HT-29 (cell line): ENCODE measurements around the gene PRDM2. TPM values are rescaled to one million over a fixed set of nuclear protein-coding genes. Genes with fewer than 3 reads are reported as not detected.

ENCODE experiments used
- DNase-seq: peaks from one replicate; pipeline ENCODE4 v3.0.0-alpha.2; 2015; ENCODE audit warnings: low spot score
- small RNA-seq: library from RNA; depleted of rRNA; stranded (forward); fragments of <200 nt; gene quantifications from one replicate; pipeline ENCODE3, GENCODE V24; 2014
- total RNA-seq: library from RNA; depleted of rRNA; stranded (reverse); fragments of >200 nt; shearing (Covaris generic); gene quantifications from 2 replicates; pipeline ENCODE4 v1.2.3, GENCODE V29; 2014; rRNA removed

The PRDM2 gene
- total RNA-seq, 1 experiment from 2014 or later, result 8.5 TPM

- DNase-seq, result no peak
Observed at GRCh38 chr1:13842497-13842896, 142.5 kb downstream of the PRDM2 start.

- DNase-seq, result no peak
Observed at GRCh38 chr1:13851726-13852125, 151.7 kb downstream of the PRDM2 start.

GRCh38 chr1:13855554-13855953 lies 155.6 kb downstream of the PRDM2 start:
- DNase-seq, result no peak

GRCh38 chr1:13860031-13860430 lies 160.0 kb downstream of the PRDM2 start:
- no peak for DNase-seq

GRCh38 chr1:13864760-13865159 lies 164.8 kb downstream of the PRDM2 start:
- no peak for DNase-seq

- no peak for DNase-seq
Observed at GRCh38 chr1:13865851-13866250, 165.9 kb downstream of the PRDM2 start.

GRCh38 chr1:13867603-13868002 lies 167.6 kb downstream of the PRDM2 start:
- DNase-seq, result no peak

- no peak for DNase-seq
Observed at GRCh38 chr1:13869172-13869797, 169.3 kb downstream of the PRDM2 start.

- DNase-seq, result no peak
Observed at GRCh38 chr1:13871413-13871812, 171.4 kb downstream of the PRDM2 start.

GRCh38 chr1:13871886-13872285 lies 171.9 kb downstream of the PRDM2 start:
- no peak for DNase-seq

- no peak for DNase-seq
Observed at GRCh38 chr1:13873032-13873431, 173.0 kb downstream of the PRDM2 start.

Small RNA genes lying within 50 kb of the gene (small RNA-seq; reads per million reads assigned to genes)
- not detected for gene RF00564

Other genes starting within 250 kb of the PRDM2 start
- gene LRRC38, start 186.2 kb upstream of the PRDM2 start, total RNA-seq, result not detected in 2 replicates
- not detected in 2 replicates for gene PDPN, start 116.4 kb upstream of the PRDM2 start, total RNA-seq